A549 treated with GW870086 at 1 μM for 4 hours (cell line): Measurements from ENCODE around the gene KHDC4. TPM values are rescaled to one million over a fixed set of nuclear protein-coding genes. Genes with fewer than 3 reads are reported as not detected.

Experiments
- total RNA-seq: library from RNA; stranded (reverse); fragments of 200-300 nt; extraction: Qiagen RNA extraction; gene quantifications from 5 replicates; pipeline ENCODE4 v1.2.3, GENCODE V29; 2022; ENCODE audit warnings: low read depth

KHDC4 gene
- 20.1 to 26.0 TPM (median 23.3 TPM) in 5 replicates for total RNA-seq

GRCh38 chr1:155934097-155934935 lies at the start of gene KHDC4:
KHDC4 (minus strand) TSS chr1:155934413; CDS start chr1:155934373, 40 bp downstream.

GRCh38 chr1:155978325-155978972 lies 44.2 kb upstream of the KHDC4 start, which contains the start of gene ARHGEF2:
ARHGEF2 (minus strand) TSS chr1:155978547; CDS start chr1:155978427, 120 bp downstream.

GRCh38 chr1:155940993-155941844 lies 7.0 kb upstream of the KHDC4 start, which contains the start of gene RXFP4:
RXFP4 (plus strand) TSS chr1:155941638; CDS start chr1:155941710, 72 bp downstream.

GRCh38 chr1:155911156-155912055 lies 22.8 kb downstream of the KHDC4 start, which contains the start of gene RIT1:
RIT1 (minus strand) TSS chr1:155911349; CDS start chr1:155910761, 588 bp downstream.

Other genes with a start within 250 kb of the KHDC4 start
- 42.1 to 47.2 TPM (median 47.0 TPM) in 5 replicates for gene YY1AP1, start 245.6 kb downstream of the KHDC4 start, total RNA-seq
- gene DAP3, start 245.3 kb downstream of the KHDC4 start, total RNA-seq, result 107 to 131 TPM (median 117 TPM) in 5 replicates
- gene GON4L, start 77.2 kb downstream of the KHDC4 start, total RNA-seq, result 13.1 to 16.6 TPM (median 14.8 TPM) in 5 replicates
- gene SYT11, start 74.8 kb downstream of the KHDC4 start, total RNA-seq, result 1.0 to 1.3 TPM (median 1.1 TPM) in 5 replicates
- 21.5 to 24.8 TPM (median 22.5 TPM) in 5 replicates for gene RIT1, start 23.1 kb downstream of the KHDC4 start, total RNA-seq
- not detected in 5 replicates for gene RXFP4, start 7.2 kb upstream of the KHDC4 start, total RNA-seq
- gene ARHGEF2, start 44.1 kb upstream of the KHDC4 start, total RNA-seq, result 37.0 to 47.9 TPM (median 45.4 TPM) in 5 replicates
- 260 to 269 TPM (median 265 TPM) in 5 replicates for gene SSR2, start 86.5 kb upstream of the KHDC4 start, total RNA-seq
- gene UBQLN4, start 119.4 kb upstream of the KHDC4 start, total RNA-seq, result 32.7 to 44.1 TPM (median 39.4 TPM) in 5 replicates
- gene LAMTOR2, start 120.4 kb upstream of the KHDC4 start, total RNA-seq, result 155 to 166 TPM (median 160 TPM) in 5 replicates
- gene RAB25, start 126.7 kb upstream of the KHDC4 start, total RNA-seq, result not detected in 5 replicates
- 0.98 to 2.3 TPM (median 1.8 TPM) in 5 replicates for gene MEX3A, start 148.1 kb upstream of the KHDC4 start, total RNA-seq
- 635 to 777 TPM (median 765 TPM) in 5 replicates for gene LMNA, start 180.3 kb upstream of the KHDC4 start, total RNA-seq
- 0.33 to 0.47 TPM (median 0.41 TPM) in 5 replicates for gene SEMA4A, start 219.2 kb upstream of the KHDC4 start, total RNA-seq